Activated effector memory CD4-positive, alpha-beta T cell treated with anti-CD3 and anti-CD28 coated beads, Interleukin-2, amount 50 U/mL, for 16 hours (primary cell): Measurements from ENCODE around the gene MBIP.

Experiments used
- DNase-seq: peaks from one replicate; pipeline ENCODE4 v3.0.0-alpha.2; 2020

MBIP gene

GRCh38 chr14:36313206-36313605 is 7.2 kb downstream of the MBIP start:
- no peak for DNase-seq

DNA sequence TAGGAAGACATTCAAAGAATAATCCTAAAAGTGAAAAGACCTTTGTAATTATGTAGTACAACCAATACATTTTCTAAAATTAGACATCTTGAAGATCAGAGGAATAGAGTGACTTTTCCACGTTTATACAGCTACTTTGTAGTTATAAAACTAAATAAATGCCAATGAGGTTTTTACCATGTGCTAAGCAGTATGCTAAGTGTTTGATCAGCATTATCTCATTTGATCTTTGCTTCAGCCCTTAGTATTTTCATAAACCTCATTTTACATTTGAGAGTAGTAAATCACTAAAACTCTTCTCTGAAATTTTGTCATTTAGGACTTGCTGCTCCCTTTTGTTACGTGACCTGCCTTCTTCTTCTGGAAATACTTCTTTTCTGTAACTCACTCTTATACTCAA is 13.6 kb downstream of the MBIP start:
- DNase-seq: no peak

GRCh38 chr14:36304895-36305294 is 15.5 kb downstream of the MBIP start:
- no peak for DNase-seq

DNA sequence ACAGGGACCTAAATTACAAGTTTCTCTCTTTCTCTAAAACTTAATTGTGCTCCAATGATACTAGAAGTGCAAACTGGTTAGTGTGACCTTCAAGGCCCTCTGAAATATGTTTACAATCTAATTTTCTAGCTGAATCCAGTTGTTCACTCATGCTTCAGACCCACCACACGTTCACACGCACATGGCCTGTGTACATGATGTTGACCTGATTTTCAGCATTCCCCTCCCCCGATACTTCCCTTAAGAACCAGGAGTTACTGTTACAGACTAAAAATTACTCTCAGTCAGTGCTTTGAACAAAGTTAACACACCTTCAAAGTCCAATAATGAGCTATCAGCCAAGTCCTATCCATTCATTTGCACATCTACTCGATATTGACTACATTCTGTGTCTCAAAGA is 16.5 kb downstream of the MBIP start:
- no peak for DNase-seq

GRCh38 chr14:36302823-36303222 is 17.6 kb downstream of the MBIP start:
- DNase-seq: no peak

DNA sequence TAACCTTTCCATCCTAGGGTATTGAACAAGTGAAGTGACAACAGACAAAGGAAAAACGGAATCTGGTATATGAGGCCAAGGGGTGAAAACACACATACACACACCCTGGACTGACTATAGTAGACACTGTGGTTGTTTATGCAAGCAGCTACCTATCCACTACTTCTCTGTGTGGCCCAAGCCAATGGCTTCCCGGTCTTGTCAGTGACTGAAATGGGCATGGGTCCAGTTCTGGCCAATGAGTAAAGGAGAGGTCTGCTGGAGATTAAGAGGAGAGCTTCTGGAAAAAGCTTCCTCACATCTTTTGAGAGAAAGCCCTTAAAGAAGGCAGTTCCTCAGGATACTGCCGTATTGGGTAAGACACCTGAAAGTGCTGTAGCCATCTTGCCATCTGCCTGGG is 19.3 kb downstream of the MBIP start:
- DNase-seq: no peak

GRCh38 chr14:36300337-36300736 is 20.1 kb downstream of the MBIP start:
- DNase-seq: no peak

DNA sequence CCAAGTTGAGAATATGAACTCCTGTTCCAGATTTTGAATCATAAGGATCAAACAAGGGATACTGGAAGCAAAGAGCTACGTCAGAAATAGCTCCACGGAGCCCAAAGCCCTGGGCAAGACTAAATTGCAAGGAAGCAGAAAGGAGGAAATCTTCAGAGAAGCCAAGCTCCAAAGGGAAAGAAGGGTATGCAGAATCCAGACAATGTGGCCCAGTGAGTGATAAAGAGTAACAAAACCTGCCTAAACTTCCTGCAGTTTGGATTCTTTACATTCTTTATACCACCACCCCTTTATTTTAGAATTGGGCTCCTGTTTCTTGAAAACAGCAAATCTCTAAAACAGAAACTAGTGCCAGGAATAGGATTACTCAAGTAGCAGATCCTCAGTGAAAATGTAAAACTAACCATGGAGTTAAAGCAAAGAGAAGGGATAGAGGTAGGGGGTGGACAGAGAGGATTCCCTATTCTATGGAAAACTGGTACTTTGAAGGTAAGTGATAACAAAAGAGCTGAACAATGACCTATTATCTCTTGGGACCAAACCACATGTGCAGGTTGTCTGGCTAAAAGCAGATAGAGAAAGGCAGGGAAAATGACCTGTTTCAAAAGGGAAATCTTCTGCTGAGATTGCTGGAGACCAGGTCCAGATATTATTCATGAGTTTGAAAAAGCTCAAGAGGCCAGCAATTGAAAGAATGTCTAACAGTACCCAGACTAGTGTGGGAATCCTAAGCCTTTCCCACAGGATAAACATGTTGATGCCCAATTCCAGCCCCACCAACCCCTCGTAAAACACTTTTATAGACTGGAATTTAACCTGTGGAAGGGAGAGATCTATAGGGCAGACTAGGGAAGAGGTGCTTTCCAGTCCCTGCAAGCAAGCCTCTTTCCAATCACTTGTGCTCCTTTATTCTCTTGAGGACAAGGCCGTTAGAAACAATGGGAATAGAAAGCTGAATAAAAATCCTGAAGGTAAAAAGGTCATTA is 24.5 kb downstream of the MBIP start:
- no peak for DNase-seq

DNA sequence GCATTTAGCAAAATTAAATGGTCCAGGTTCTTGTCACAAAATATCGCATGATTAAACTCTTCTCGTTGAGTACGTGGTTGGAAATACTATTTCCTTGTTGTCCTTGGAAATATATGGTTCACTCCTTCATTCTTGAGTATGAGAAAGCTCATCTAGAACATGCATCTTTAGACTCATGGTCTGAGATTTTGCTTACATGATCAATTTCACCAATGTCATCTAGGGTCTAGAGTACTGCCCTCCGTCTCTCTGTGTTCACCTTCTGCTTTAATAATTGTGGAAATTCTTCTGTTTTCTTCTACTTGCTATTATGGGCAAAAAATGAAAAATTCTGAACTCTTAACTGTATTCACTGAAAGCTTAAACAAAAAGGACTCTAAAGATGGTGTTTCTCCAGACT is 25.9 kb downstream of the MBIP start:
- no peak for DNase-seq

- no peak for DNase-seq
Observed at GRCh38 chr14:36293824-36294223, 26.6 kb downstream of the MBIP start.

GRCh38 chr14:36289954-36290353 is 30.5 kb downstream of the MBIP start:
- no peak for DNase-seq

DNA sequence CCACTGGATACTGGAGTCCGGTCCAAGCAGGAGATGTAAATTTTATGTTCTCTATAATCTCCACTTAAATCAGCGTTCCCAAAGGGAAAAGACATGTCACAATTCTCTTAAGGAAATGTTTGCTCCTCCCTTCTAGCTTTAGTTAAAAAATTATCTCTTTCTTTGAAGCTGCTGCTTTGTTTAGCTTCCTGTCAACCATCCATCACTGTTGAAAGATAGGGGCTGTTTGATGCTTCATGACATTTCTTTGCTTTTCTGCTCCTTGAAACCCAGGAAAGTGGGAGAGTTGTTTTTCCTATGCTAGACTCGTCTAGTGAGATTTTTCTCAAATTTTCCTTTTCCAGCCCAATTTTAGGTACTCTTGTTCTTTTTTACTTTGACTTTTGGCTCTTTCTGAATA is 31.9 kb downstream of the MBIP start:
- no peak for DNase-seq

GRCh38 chr14:36284971-36285595 is 35.4 kb downstream of the MBIP start:
- DNase-seq: no peak

GRCh38 chr14:36281309-36281708 is 39.1 kb downstream of the MBIP start:
- no peak for DNase-seq

- no peak for DNase-seq
Observed at GRCh38 chr14:36279306-36280190, 40.9 kb downstream of the MBIP start.

DNA sequence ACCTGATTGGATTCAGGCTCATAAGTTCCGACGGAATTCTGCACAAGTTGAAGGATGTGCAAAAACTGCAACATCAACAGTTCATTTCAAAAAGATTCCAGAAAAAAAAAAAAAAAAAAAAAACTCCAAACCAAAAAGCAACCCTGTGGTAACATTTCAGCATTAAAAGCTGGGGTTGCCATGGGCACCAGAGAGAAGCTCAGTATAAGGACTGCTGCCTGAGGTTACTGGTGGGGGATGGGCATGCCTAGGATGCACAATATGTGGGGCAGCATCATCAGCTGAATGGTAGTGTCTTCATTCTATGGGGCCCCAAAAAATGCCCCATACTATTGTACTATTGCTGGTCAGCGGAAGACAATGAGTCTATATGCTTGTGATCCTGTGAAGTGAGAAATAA is 44.7 kb downstream of the MBIP start:
- no peak for DNase-seq

GRCh38 chr14:36271939-36272907 is 48.2 kb downstream of the MBIP start:
- DNase-seq: no peak

DNA sequence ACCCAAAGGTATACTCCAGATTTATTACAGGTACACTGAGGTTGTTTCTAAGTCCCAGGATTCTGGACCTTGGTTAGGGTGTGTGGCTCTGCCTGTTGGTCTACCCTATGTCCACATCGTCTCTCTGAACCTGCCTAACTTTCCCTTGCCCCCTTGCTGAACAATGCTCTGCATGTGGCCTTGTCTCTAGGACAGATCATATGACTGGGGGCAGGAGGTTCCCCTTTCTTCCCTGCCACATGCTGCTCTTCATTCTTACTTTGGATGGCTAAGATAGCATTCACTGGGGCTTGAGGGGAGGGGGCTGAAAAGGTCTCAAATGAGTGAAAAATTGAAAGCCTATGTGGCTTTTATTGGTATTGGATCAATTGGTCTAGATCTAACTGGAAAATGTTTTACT is 49.2 kb downstream of the MBIP start:
- DNase-seq: no peak

DNA sequence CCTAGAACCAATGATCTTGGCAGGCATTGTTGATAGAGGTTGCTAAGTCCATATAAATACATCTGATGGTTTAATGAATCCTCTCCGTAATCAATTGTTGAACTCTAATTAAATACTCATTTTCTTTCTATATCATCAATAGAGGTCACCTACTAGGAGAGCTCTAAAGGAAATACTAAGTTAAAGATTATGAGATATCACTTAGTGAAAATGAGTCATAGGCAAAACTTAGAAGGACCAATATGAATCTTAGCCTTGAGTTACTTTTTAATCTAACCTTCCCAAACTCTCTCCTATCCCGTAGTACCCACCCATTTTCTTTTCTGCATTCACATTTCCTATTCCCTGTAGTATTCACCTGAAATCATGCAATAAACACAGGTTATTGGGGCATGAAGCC is 50.2 kb downstream of the MBIP start:
- no peak for DNase-seq

GRCh38 chr14:36268121-36268520 is 52.3 kb downstream of the MBIP start:
- no peak for DNase-seq

DNA sequence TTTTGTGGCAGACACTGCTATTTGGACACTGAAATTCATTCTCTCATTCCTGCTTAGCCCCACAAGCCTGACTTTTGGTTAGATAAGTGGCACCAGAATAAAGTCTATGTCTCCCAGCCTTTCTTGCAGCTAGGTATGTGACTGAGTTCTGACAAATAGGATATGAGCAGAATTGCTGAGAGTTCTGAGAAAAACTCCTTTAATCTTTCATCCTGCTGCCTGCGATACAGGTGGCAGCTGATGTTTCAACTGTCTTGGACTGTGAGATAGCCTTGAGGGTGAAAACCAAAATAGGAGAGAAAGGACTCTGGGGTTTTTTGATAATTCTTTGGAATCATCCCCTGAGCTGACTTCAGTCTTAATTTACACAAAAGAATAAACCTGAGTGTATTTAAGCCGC is 55.8 kb downstream of the MBIP start:
- no peak for DNase-seq

DNA sequence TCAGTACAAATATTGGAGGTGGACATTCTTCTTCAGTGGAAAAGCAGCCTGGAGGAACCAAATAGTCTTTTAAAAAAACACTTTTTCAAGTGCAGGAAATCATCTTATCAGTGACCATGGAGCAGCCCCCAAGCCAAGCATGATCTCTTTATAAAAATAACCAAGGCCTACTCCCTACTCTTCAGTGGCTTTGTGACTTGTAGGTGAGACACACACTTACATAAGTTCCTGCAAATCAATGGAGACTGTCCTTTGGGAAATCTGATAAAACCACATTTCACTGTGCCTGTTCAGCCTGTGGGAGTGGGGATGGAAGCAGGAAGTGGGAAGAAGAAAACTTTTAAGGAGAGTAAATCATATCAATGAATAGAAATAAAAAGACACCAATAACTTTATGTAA is 56.3 kb downstream of the MBIP start:
- DNase-seq: no peak
